GM12878 (cell line): ENCODE measurements around the gene DLG2. TPM values are rescaled to one million over a fixed set of nuclear protein-coding genes. Genes with fewer than 3 reads are reported as not detected.

Experiments
- ATAC-seq: fragments of 200-7000 bp; cut with Tn5 transposase; 3 replicates; pipeline ENCODE4 v1.9.1; 2020; ENCODE audit warnings: mild to moderate bottlenecking, moderate library complexity
- BruUV-seq: library from RNA; stranded (reverse); fragments of 400-500 nt; replicated peaks from 2 replicates; lab custom pipeline; 2021; lab: Mats Ljungman, UMichigan
- CTCF ChIA-PET: fragments of 300-600 bp; sonication (Branson Sonifier 250); formaldehyde crosslinking; extraction: SDS; loops from one replicate; lab custom pipeline; 2021; ENCODE audit warnings: inconsistent platforms; lab: Yijun Ruan, JAX
- POLR2A ChIA-PET: fragments of 350-600 bp; formaldehyde crosslinking; extraction: SDS; loops from one replicate; lab custom pipeline; 2021; ENCODE audit warnings: inconsistent platforms; lab: Charles Lee
- RAD21 ChIA-PET: fragments of 300-600 bp; sonication (Branson Sonifier 250); formaldehyde crosslinking; loops from one replicate; lab custom pipeline; 2023; ENCODE audit warnings: antibody characterized with exemption; ENCODE audit not compliant: unreplicated experiment; lab: Charles Lee
- SMC1A ChIA-PET: fragments of 300-600 bp; sonication (Branson Sonifier 250); formaldehyde crosslinking; loops from one replicate; lab custom pipeline; 2023; ENCODE audit not compliant: unreplicated experiment, uncharacterized antibody; lab: Charles Lee
- DNase-seq: peaks from one replicate; pipeline ENCODE4 v3.0.0-alpha.2; 2011; ENCODE audit warnings: low read depth, low spot score
- FAIRE-seq: peaks from 3 replicates; lab custom pipeline; 2011; peaks lifted over from hg19 to GRCh38; lab: Jason Lieb, UNC
- H2AFZ ChIP-seq: 2 replicates; pipeline ENCODE4 v1.6.0; 2011; ENCODE audit warnings: low read depth, low read length, control low read depth; ENCODE audit not compliant: control insufficient read depth
- H3K27ac ChIP-seq: 2 replicates; pipeline ENCODE4 v1.5.1; 2011; ENCODE audit warnings: control low read depth; ENCODE audit not compliant: control insufficient read depth, insufficient read depth
- H3K27me3 ChIP-seq, 2 experiments: replicated peaks in 1 of 2; 2 replicates each; pipeline versions ENCODE4 v1.6.0 to v1.6.1; 2011; ENCODE audit warnings: low read length in 1 of 2; ENCODE audit not compliant: control insufficient read depth in 2 of 2, insufficient read depth in 2 of 2
- H3K36me3 ChIP-seq, 2 experiments: 2 replicates each; pipeline ENCODE4 v1.5.1; 2011; ENCODE audit warnings: low read length in 1 of 2; ENCODE audit not compliant: control insufficient read depth in 2 of 2, insufficient read depth in 2 of 2
- H3K4me1 ChIP-seq: 2 replicates; pipeline ENCODE4 v1.6.1; 2011; ENCODE audit warnings: mild to moderate bottlenecking, low read length, moderate library complexity, mixed read lengths; ENCODE audit not compliant: control insufficient read depth, insufficient read depth
- H3K4me2 ChIP-seq: 2 replicates; pipeline ENCODE4 v1.6.0; 2011; ENCODE audit warnings: control low read depth; ENCODE audit not compliant: control insufficient read depth, insufficient read depth
- H3K4me3 ChIP-seq: fragments of 200-600 bp; sonication (generic); 2 replicates; pipeline ENCODE4 v1.5.1; 2016
- H3K79me2 ChIP-seq: 2 replicates; pipeline ENCODE4 v1.6.0; 2011; ENCODE audit warnings: low read length; ENCODE audit not compliant: control insufficient read depth, insufficient read depth
- H3K9ac ChIP-seq: 2 replicates; pipeline ENCODE4 v1.8.0; 2011; ENCODE audit warnings: low read length, control low read depth, mixed read lengths; ENCODE audit not compliant: control insufficient read depth, insufficient read depth
- H3K9me3 ChIP-seq: replicated peaks from 3 replicates; pipeline ENCODE4 v1.5.1; 2011; ENCODE audit warnings: mild to moderate bottlenecking, low read length; ENCODE audit not compliant: control insufficient read depth, insufficient read depth
- H4K20me1 ChIP-seq: 2 replicates; pipeline ENCODE4 v1.6.0; 2011; ENCODE audit not compliant: control insufficient read depth, insufficient read depth
- CREB1 ChIP-seq: IDR thresholded peaks from 2 replicates; pipeline ENCODE4 v1.6.1; 2012; ENCODE audit warnings: low read depth, mild to moderate bottlenecking, inconsistent platforms
- IKZF2 ChIP-seq, 2 experiments: fragments of 450-650 bp; IDR thresholded peaks; 2 replicates each; pipeline ENCODE4 v1.6.1; 2017; ENCODE audit warnings: mild to moderate bottlenecking in 2 of 2, moderate library complexity in 2 of 2
- RCOR1 ChIP-seq: conservative IDR thresholded peaks from 2 replicates; pipeline ENCODE4 v1.6.1; 2012; ENCODE audit warnings: low read depth, low read length, improper control_type of control experiment
- ZNF274 ChIP-seq: IDR thresholded peaks from one replicate; pipeline ENCODE4 v1.8.0; 2011; ENCODE audit not compliant: insufficient read length, insufficient read depth
- ZSCAN29 ChIP-seq: fragments of 450-650 bp; IDR thresholded peaks from 2 replicates; pipeline ENCODE4 v1.6.1; 2017; ENCODE audit warnings: mild to moderate bottlenecking, moderate library complexity
- ZZZ3 ChIP-seq: IDR thresholded peaks from 2 replicates; pipeline ENCODE4 v1.6.1; 2011; ENCODE audit warnings: low read depth; ENCODE audit not compliant: control insufficient read depth, insufficient read length
- WGBS: methylation state at CpG from one replicate; pipeline ENCODE4 v1.1.6; 2016; ENCODE audit warnings: low lambda C conversion rate; ENCODE audit not compliant: insufficient replicate concordance, insufficient coverage; ENCODE audit errors: missing lambda C conversion rate; 5-methylcytosine and 5-hydroxymethylcytosine counted together
- in situ Hi-C: fragments of 300-500 bp; cut with MboI; formaldehyde crosslinking; loops from 9 replicates; pipeline ENCODE4 v1.14.3; 2018; ENCODE audit warnings: mixed read lengths
- intact Hi-C: fragments of 100-400 bp; cut with micrococcal nuclease; formaldehyde crosslinking; loops from one replicate; pipeline ENCODE4 v1.14.2; 2022; ENCODE audit not compliant: unreplicated experiment
- polyA plus RNA-seq, 11 experiments: library from polyadenylated mRNA; depleted of rRNA in 4 of 11; unstranded in 6 of 11; stranded (reverse) in 5 of 11; fragments of >200 nt; fragmentation: Nextera tagmentation in 4 of 11; fragmentation: Illumina TruSeq in 1 of 11; extraction: Ambion mirVana in 4 of 11; extraction: Trizol in 1 of 11; gene quantifications; 1 replicate in 1 of 11; 2 replicates in 10 of 11; pipeline versions ENCODE4 v1.2.1 to v1.2.3, GENCODE V29; 2011 to 2016; ENCODE audit warnings: inconsistent platforms in 2 of 11, missing spikeins in 2 of 11, low read depth in 1 of 11
- total RNA-seq, 4 experiments: library from RNA; depleted of rRNA in 3 of 4; stranded (reverse); fragments of >200 nt in 3 of 4; fragmentation: Illumina TruSeq in 1 of 4; extraction: Trizol in 1 of 4; gene quantifications; 2 replicates each; pipeline versions ENCODE4 v1.2.1 to v1.2.3, GENCODE V29; 2013 to 2021
- TF ChIP-seq, protein P1 (sequence below): IDR thresholded peaks from 2 replicates; pipeline ENCODE4 v1.6.1; 2011; ENCODE audit warnings: borderline replicate concordance, low read depth, mild to moderate bottlenecking, moderate library complexity, mixed read lengths, low read length; ENCODE audit not compliant: insufficient read depth; ENCODE audit errors: extremely low read length
- TF ChIP-seq, protein P2 (sequence below): fragments of 450-650 bp; IDR thresholded peaks from 2 replicates; pipeline ENCODE4 v1.6.1; 2014; ENCODE audit warnings: mild to moderate bottlenecking
- TF ChIP-seq, protein P3 (sequence below): fragments of 450-650 bp; IDR thresholded peaks from 2 replicates; pipeline ENCODE4 v1.6.1; 2017; ENCODE audit warnings: mild to moderate bottlenecking, moderate library complexity
- TF ChIP-seq, protein P4 (sequence below): IDR thresholded peaks from 2 replicates; pipeline ENCODE4 v1.6.1; 2012; ENCODE audit warnings: improper control_type of control experiment, low read depth, low read length; ENCODE audit not compliant: insufficient replicate concordance

Gene DLG2
- total and polyA plus RNA-seq, 10 of the 15 experiments (the other 5 are each of a cell fraction or from before 2014, with no cell fraction given) = 0.09 to 0.98 (median 0.35) TPM

DNA sequence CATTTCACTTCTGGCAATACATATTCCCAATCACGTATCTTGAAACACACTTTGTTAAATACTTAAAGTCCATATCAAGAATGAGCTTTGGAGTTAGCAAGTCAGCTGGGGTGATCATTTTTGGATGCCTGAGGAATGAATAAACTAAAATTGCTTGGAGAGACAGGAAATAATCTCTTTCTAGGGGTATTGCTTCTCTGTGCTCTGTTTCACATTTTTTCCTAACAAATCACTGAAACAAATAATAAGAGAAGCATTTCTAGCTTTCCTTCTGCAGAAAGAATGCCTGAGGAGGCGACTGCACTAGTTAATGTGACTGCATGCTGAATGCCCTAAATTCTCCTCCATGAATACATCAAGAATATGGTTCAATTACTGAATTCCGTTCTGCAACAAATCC, 1799.6 kb downstream of the DLG2 start:
- H2AFZ ChIP-seq = no peak overlapping the region
- CTCF ChIA-PET = interaction anchor here (0.8 to 2.5 kb wide), 17 partner anchors 8 to 1076 kb away, joined by 3 to 15 read pairs (median 6); no protein-coding TSS in a partner anchor
- TF ChIP-seq, protein P1, sequence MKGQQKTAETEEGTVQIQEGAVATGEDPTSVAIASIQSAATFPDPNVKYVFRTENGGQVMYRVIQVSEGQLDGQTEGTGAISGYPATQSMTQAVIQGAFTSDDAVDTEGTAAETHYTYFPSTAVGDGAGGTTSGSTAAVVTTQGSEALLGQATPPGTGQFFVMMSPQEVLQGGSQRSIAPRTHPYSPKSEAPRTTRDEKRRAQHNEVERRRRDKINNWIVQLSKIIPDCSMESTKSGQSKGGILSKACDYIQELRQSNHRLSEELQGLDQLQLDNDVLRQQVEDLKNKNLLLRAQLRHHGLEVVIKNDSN = no peak
- TF ChIP-seq, protein P2, sequence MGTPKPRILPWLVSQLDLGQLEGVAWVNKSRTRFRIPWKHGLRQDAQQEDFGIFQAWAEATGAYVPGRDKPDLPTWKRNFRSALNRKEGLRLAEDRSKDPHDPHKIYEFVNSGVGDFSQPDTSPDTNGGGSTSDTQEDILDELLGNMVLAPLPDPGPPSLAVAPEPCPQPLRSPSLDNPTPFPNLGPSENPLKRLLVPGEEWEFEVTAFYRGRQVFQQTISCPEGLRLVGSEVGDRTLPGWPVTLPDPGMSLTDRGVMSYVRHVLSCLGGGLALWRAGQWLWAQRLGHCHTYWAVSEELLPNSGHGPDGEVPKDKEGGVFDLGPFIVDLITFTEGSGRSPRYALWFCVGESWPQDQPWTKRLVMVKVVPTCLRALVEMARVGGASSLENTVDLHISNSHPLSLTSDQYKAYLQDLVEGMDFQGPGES = no peak
- TF ChIP-seq ZZZ3 = no peak
- no peak for TF ChIP-seq ZSCAN29
- no peak for TF ChIP-seq ZNF274
- no peak for TF ChIP-seq RCOR1
- TF ChIP-seq, protein P3, sequence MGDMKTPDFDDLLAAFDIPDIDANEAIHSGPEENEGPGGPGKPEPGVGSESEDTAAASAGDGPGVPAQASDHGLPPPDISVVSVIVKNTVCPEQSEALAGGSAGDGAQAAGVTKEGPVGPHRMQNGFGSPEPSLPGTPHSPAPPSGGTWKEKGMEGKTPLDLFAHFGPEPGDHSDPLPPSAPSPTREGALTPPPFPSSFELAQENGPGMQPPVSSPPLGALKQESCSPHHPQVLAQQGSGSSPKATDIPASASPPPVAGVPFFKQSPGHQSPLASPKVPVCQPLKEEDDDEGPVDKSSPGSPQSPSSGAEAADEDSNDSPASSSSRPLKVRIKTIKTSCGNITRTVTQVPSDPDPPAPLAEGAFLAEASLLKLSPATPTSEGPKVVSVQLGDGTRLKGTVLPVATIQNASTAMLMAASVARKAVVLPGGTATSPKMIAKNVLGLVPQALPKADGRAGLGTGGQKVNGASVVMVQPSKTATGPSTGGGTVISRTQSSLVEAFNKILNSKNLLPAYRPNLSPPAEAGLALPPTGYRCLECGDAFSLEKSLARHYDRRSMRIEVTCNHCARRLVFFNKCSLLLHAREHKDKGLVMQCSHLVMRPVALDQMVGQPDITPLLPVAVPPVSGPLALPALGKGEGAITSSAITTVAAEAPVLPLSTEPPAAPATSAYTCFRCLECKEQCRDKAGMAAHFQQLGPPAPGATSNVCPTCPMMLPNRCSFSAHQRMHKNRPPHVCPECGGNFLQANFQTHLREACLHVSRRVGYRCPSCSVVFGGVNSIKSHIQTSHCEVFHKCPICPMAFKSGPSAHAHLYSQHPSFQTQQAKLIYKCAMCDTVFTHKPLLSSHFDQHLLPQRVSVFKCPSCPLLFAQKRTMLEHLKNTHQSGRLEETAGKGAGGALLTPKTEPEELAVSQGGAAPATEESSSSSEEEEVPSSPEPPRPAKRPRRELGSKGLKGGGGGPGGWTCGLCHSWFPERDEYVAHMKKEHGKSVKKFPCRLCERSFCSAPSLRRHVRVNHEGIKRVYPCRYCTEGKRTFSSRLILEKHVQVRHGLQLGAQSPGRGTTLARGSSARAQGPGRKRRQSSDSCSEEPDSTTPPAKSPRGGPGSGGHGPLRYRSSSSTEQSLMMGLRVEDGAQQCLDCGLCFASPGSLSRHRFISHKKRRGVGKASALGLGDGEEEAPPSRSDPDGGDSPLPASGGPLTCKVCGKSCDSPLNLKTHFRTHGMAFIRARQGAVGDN = no peak
- TF ChIP-seq, protein P4, sequence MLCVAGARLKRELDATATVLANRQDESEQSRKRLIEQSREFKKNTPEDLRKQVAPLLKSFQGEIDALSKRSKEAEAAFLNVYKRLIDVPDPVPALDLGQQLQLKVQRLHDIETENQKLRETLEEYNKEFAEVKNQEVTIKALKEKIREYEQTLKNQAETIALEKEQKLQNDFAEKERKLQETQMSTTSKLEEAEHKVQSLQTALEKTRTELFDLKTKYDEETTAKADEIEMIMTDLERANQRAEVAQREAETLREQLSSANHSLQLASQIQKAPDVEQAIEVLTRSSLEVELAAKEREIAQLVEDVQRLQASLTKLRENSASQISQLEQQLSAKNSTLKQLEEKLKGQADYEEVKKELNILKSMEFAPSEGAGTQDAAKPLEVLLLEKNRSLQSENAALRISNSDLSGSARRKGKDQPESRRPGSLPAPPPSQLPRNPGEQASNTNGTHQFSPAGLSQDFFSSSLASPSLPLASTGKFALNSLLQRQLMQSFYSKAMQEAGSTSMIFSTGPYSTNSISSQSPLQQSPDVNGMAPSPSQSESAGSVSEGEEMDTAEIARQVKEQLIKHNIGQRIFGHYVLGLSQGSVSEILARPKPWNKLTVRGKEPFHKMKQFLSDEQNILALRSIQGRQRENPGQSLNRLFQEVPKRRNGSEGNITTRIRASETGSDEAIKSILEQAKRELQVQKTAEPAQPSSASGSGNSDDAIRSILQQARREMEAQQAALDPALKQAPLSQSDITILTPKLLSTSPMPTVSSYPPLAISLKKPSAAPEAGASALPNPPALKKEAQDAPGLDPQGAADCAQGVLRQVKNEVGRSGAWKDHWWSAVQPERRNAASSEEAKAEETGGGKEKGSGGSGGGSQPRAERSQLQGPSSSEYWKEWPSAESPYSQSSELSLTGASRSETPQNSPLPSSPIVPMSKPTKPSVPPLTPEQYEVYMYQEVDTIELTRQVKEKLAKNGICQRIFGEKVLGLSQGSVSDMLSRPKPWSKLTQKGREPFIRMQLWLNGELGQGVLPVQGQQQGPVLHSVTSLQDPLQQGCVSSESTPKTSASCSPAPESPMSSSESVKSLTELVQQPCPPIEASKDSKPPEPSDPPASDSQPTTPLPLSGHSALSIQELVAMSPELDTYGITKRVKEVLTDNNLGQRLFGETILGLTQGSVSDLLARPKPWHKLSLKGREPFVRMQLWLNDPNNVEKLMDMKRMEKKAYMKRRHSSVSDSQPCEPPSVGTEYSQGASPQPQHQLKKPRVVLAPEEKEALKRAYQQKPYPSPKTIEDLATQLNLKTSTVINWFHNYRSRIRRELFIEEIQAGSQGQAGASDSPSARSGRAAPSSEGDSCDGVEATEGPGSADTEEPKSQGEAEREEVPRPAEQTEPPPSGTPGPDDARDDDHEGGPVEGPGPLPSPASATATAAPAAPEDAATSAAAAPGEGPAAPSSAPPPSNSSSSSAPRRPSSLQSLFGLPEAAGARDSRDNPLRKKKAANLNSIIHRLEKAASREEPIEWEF = no peak
- no peak for TF ChIP-seq IKZF2 (IDR thresholded peaks at IDR 0.05)
- TF ChIP-seq CREB1 = no peak

More for the DNA sequence above, 1799.6 kb downstream of the DLG2 start:
- ChIA-PET SMC1A (interaction anchor here (0.8 to 1.2 kb wide), 4 partner anchors 8 to 697 kb away, joined by 3 read pairs; no protein-coding TSS in a partner anchor), RAD21 (interaction anchor here (0.7 to 1.6 kb wide), 6 partner anchors 8 to 736 kb away, joined by 3 to 9 read pairs (median 4); no protein-coding TSS in a partner anchor), POLR2A (no interaction called here)
- H3K79me2 ChIP-seq = no peaks in the 10 kb centered on the region
- DNase-seq (no peak), ATAC-seq (no peak), FAIRE-seq (no peak)
- intact Hi-C loops (no loop called here), in situ Hi-C loops (no loop called here)
- no peaks in the 10 kb centered on the region for H3K27me3 ChIP-seq
- H3K9ac ChIP-seq = no peak overlapping the region
- no peaks in the 10 kb centered on the region for H3K36me3 ChIP-seq
- H3K4me3 ChIP-seq = no peak overlapping the region
- no peak overlapping the region for H3K4me2 ChIP-seq
- WGBS = 38% methylated on average over 3 of the region's 3 CpGs
- H4K20me1 ChIP-seq = no peaks in the 10 kb centered on the region
- H3K4me1 ChIP-seq = no peaks in the 10 kb centered on the region
- BruUV-seq = no TSS peak
- no peak overlapping the region for H3K27ac ChIP-seq
- H3K9me3 ChIP-seq = no peaks in the 10 kb centered on the region
